ENCODE data around the gene LDB3.
"Not testable (repeated sequence)": the region's sequence is repeated elsewhere in the genome, so short reads cannot be mapped to it uniquely, and the experiment has no call there.

Gene LDB3

GRCh38 chr10:86708783-86709380 is 40.6 kb downstream of the LDB3 start:
- DNase-seq = no peak

- no peak for DNase-seq
These were observed 41.3 kb downstream of the LDB3 start for GRCh38 chr10:86709396-86710185.

- DNase-seq = peak; percentile 73 to 82 (median 82)
These were observed 42.7 kb downstream of the LDB3 start for GRCh38 chr10:86710987-86711512.

- peak; percentile 22 to 73 (median 73) for DNase-seq
These were observed 43.4 kb downstream of the LDB3 start for GRCh38 chr10:86711513-86712316.

GRCh38 chr10:86712317-86712707 is 44.0 kb downstream of the LDB3 start:
- DNase-seq = no peak

- DNase-seq = no peak
These were observed 47.0 kb downstream of the LDB3 start for GRCh38 chr10:86715156-86715795.

GRCh38 chr10:86715836-86716235 is 47.5 kb downstream of the LDB3 start:
- no peak for DNase-seq

GRCh38 chr10:86716466-86716865 is 48.2 kb downstream of the LDB3 start:
- DNase-seq = no peak

- DNase-seq = no peak
These were observed 50.2 kb downstream of the LDB3 start for GRCh38 chr10:86718556-86718955.

- no peak for DNase-seq
These were observed 52.9 kb downstream of the LDB3 start for GRCh38 chr10:86721232-86721631.

GRCh38 chr10:86723009-86723408 is 54.7 kb downstream of the LDB3 start:
- DNase-seq = no peak

- DNase-seq = no peak
These were observed 56.1 kb downstream of the LDB3 start for GRCh38 chr10:86724445-86724844.

GRCh38 chr10:86725980-86726676 is 57.8 kb downstream of the LDB3 start:
- DNase-seq = no peak

- no peak for DNase-seq
These were observed 58.3 kb downstream of the LDB3 start for GRCh38 chr10:86726677-86726999.

GRCh38 chr10:86727470-86727869 is 59.2 kb downstream of the LDB3 start:
- DNase-seq = no peak

- DNase-seq = no peak
These were observed 59.7 kb downstream of the LDB3 start for GRCh38 chr10:86728056-86728455.

GRCh38 chr10:86729677-86730076 is 61.4 kb downstream of the LDB3 start:
- DNase-seq = no peak

- DNase-seq = peak in 1 of 3 experiments; percentile 8
These were observed 61.9 kb downstream of the LDB3 start for GRCh38 chr10:86730227-86730626.

GRCh38 chr10:86732771-86733170 is 64.5 kb downstream of the LDB3 start:
- DNase-seq = no peak

- peak in 1 of 3 experiments; percentile 37 for DNase-seq
These were observed 65.0 kb downstream of the LDB3 start for GRCh38 chr10:86733260-86733671.

- no peak for DNase-seq
These were observed 66.1 kb downstream of the LDB3 start for GRCh38 chr10:86734207-86734988.

GRCh38 chr10:86735278-86735677 is 67.0 kb downstream of the LDB3 start:
- DNase-seq = not testable (repeated sequence)

All from NCI-H1417 (cell line).